RPMI7951 (cell line): ENCODE data around the gene PTCRA. TPM values are rescaled to one million over a fixed set of nuclear protein-coding genes. Genes with fewer than 3 reads are reported as not detected.
"Not testable (repeated sequence)": the region's sequence is repeated elsewhere in the genome, so short reads cannot be mapped to it uniquely, and the experiment has no call there.

Source experiments
- DNase-seq: peaks from one replicate; pipeline ENCODE4 v3.0.0-alpha.2; 2012; ENCODE audit warnings: low read depth
- total RNA-seq: library from RNA; depleted of rRNA; stranded (reverse); fragments of >200 nt; shearing (Covaris generic); gene quantifications from 2 replicates; pipeline ENCODE4 v1.2.3, GENCODE V29; 2014

The PTCRA gene
- total RNA-seq, 1 experiment from 2014 or later = not detected

DNA sequence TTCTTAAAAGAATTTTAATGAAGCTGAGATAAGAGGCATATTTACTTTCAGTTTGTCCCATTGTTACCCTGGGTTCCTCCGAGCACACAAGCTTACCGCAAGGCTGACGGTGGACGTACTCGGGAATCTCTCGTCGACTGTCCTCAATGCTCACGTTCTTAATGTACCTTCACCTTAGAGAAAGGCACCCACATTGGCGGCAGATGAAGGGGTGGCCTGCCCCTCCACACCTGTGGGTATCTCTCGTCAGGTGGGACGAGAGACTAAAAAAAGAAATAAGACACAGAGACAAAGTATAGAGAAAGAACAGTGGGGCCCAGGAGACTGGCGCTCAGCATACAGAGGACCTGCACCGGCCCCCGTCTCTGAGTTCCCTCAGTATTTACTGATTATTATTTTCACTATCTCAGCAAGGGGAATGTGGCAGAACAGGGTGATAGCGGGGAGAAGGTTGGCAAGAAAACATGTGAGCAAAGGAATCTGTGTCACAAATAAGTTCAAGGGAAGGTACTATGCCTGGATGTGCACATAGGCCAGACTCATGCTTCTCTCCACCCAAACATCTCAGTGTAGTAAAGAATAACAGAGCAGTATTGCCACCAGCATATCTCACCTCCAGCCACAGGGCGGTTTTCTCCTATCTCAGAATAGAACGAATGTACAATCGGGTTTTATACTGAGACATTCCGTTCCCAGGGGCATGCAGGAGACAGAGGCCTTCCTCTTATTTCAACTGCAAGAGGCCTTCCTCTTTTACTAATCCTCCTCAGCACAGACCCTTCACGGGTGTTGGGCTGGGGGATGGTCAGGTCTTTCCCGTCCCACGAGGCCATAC is 13.2 kb upstream of the PTCRA start:
- not testable (repeated sequence) for DNase-seq

DNA sequence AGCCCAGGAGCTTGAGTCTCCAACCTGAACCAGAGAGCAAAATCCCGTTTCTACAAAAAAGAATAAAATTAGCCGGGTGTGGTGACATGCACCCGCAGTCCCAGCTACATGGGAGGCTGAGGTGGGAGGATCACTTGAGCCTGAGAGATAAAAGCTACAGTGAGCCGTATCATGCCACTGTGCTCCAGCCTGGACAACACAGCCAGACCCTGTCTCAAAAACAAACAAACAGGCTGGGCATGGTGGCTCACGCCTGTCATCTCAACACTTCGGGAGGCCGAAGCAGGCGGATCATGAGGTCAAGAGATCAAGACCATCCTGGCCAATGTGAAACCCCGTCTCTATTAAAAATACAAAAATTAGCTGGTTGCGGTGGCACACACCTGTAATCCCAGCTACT is 11.4 kb upstream of the PTCRA start:
- DNase-seq = no peak

DNA sequence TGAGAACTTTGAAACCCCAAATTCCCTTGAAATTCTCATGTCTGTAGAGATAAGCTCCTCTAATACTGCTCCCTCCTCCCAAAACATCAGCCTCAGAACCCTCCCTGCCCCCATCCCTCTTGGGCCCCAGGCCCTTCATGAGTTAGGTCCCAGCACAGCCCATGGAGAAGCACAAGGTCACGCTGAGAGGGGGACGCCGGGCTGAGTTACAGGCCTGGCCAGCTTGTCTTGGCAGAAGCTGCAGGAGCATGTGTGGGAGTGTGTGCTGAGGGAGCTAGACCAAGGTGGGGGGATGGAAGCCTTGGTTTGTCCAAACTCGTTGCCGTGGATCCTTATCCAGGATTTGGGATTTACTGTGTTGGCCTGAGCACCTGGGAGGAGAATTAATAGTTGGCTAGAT is 8.5 kb upstream of the PTCRA start:
- no peak for DNase-seq

DNA sequence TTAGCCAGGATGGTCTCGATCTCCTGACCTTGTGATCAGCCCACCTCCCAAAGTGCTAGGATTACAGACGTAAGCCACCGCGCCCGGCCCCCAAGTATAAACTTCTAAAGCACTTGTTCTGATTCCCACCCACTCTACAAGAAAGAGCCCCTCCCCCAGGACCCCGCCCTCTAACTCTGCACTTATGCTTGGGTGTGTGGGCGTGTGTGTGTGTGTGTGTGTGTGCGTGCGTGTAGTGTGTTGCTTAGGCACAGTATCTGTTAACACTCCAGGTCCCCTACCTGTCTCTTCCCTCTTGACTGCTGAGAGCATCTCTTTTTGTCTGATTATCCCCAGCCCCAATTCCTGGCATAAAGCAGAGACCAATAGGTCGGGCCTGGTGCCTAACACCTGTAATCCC is 6.0 kb upstream of the PTCRA start:
- no peak for DNase-seq

DNA sequence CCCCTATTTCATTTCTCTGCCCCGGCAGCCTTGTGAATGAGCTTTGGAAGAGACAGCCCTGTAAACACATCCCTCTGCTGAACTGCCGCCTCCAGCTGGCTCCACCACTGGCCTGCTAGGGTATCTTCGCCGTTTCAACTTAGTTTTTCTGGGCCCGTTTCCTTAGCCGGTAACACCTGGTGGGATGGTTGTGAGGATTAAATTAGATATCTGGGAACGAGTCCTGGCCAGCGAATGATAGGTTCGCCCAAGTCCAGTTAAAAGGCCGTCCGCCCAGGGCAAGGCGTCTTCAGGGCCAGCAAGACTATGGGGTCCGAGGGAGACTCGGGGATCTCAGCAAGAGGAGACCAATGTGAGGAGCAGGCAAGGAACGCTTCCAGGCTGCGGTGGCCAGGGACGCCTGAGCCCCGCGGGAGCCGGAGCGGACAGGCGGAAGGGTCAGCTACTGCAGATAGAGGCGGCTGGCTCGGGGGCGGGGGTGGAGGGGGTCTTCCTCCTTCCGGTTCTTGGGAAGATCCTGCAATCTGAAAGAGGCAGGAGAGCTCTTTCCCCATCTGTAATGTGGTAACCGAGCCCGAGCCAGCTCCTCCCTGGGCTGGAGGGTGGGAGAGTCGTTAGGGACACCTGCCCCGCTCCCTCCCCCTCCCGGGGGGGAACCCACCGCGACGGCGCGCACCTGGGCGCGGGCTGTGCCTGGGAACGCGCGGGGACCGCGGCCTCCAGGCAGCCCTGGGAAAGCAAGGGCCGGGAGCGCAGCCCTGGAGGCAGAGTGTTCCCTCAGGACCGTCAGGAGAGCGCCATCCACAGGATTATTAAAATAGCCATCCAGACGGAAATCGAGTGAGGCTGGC is 4.5 kb upstream of the PTCRA start:
- no peak for DNase-seq

DNA sequence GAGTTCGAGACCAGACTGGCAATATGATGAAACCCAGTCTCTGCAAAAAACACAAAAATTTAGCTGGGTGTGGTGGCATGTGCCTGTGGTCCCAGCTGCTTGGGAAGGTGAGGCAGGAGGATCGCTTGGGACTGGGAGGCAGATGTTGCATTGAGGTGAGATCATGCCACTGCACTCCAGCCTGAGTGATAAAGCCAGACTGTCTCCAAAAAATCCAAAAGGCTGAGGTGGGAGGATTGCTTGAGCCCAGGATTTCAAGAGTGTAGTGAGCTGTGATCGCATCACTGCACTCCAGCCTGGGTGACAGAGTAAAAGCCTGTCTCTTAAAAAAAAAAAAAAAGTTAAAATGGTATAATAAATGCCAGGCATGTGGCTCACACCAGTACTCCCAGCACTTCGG is 1.3 kb upstream of the PTCRA start:
- DNase-seq = no peak

DNA sequence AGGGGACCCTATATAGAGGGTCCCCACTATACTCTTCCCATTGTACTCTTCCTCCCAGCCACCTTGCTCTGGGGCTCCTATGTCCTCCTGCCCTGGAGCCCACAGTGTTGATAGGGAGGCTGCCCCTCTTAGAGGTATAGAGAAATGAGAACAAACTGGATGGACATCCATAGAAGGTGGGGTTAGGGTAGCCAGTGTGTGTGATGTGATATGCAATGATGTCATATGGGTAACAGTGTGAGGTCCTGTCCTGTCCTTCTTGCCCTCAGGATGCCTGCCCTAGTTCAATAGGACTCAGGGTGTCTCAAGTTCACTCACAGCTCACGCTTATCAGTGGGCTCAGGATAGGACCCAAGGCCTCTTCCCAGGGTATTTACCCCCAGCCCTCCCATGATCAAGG is 435 bp downstream of the PTCRA start:
- DNase-seq = no peak

DNA sequence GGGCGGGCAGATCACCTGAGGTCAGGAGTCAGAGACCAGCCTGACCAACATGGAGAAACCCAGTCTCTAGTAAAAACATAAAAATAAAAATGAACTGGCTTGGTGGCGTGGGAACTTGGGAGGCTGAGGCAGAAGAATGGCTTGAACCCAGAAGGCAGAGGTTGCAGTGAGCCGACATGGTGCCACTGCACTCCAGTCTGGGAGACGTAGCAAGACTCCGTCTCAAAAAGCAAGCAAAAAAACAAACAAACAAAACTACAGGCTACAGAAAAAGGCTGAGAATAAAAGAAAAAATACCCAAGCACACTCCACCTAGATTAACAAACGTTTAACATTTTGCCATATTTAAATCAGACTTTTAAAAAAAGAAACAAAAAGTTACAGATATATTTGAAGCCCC is 5.9 kb downstream of the PTCRA start:
- DNase-seq = no peak

DNA sequence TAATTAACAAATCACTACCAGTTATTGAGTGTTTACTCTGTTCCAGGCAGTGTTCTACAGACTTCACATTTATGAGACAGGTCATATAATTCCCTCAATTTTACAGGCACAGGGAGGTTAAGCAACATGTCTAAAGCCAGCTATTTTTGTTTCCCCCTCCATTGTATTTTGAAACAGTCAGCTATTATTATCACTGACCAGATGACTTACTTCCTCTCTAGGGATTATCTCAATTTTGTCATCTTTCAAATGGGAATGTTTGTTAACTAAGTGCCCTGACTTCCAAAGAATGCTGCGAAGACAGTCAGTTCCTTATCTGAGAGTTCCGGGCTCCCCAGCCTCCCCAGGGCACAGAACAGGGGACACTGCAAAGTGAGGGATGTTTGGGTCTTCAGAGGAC is 7.8 kb downstream of the PTCRA start:
- DNase-seq = peak; percentile 8

DNA sequence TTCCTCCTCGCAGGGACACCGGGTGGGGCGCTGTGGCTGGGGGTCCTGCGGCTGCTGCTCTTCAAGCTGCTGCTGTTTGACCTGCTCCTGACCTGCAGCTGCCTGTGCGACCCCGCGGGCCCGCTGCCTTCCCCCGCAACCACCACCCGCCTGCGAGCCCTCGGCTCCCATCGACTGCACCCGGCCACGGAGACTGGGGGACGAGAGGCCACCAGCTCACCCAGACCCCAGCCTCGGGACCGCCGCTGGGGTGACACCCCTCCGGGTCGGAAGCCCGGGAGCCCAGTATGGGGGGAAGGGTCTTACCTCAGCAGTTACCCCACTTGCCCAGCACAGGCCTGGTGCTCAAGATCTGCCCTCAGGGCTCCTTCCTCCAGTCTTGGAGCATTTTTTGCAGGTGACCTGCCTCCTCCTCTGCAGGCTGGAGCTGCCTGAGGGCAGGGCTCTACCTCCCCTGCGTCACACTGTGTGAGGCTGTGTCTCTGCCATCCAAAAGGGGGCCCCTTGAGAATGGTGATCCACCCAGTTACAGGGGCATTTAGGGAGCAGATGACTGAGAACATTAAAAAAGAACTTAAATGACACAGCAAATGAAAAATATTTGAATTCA is 9.5 kb downstream of the PTCRA start:
- no peak for DNase-seq

DNA sequence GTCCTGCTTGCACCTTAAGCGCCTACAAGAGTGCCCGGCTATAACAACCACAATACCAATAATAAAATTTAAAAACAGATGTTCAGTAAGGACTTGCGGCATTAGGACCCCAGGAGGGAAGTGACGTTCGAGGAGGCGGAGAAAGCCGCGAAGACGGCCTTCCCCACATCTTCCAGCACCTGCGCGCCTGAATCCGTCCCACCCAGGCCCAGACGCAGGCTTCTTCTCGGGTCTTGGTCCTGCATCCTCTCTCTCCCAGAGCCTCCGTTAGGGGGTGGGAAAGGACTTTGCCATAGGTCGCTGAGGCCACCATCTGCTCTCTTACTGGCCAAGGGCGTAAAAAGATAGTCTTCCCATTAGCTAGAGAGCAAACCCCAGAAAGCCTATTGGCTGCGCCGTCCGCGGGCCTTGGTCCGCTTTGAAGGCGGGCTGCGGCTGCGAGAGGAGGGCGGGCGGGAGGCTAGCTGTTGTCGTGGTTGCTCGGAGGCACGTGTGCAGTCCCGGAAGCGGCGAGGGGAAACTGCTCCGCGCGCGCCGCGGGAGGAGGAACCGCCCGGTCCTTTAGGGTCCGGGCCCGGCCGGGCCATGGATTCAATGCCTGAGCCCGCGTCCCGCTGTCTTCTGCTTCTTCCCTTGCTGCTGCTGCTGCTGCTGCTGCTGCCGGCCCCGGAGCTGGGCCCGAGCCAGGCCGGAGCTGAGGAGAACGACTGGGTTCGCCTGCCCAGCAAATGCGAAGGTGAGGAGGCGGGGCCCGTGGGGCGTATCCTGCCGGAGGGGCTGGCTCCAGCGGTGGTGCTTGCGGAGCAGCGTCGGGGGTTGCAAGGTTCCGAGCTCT is 13.3 kb downstream of the PTCRA start, which contains the start of gene CNPY3:
CNPY3 (plus strand) TSS at position 495 of the 835 bp plus-strand sequence; CDS start at position 586, 91 bp downstream.
- peak; percentile 99 for DNase-seq

DNA sequence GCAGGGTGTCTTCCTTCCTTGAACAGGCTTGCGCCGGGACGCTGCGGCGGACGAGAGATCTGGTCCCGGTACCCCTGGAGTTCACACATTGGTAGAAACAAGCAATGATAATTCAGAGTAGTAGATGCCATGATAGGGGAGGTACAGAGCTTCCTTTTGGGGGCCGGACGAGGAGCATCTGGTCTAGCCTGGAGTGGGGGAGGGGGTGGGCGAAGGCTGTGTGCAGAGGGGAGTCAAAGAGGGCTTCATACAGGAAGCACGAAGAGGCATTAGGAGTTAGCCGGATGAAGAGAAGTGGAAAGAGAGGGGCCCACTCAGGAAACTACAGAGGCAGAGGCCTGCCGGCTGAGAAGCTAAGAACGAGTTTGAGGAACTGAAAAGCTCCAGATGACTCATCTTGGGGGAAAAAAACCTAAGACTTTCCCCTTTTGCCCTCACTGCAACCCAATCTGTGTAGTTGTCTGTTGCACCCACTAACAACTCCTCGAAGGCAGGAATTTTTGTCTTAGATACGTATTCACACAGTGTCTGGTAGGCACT is 14.0 kb downstream of the PTCRA start:
- peak; percentile 75 for DNase-seq

DNA sequence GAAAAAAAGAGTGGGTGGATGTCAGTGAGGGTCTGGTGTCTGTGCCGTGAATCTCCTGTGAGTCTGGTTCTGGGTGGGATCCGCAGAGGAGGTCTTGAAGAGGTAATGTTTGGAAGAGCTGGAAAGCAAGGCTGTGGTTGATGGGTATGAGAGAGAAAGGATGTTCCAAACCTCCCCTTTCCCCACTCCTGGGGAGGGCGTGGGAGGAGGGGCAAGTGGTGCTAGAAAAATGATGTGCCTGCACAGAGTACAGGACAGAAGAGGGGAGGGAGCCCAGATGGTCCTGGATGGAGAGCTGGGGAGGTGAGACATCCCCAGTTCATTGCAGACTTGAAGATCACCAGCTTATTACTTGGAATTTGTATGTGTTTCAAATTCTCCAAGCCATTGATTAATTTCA is 16.6 kb downstream of the PTCRA start:
- no peak for DNase-seq

DNA sequence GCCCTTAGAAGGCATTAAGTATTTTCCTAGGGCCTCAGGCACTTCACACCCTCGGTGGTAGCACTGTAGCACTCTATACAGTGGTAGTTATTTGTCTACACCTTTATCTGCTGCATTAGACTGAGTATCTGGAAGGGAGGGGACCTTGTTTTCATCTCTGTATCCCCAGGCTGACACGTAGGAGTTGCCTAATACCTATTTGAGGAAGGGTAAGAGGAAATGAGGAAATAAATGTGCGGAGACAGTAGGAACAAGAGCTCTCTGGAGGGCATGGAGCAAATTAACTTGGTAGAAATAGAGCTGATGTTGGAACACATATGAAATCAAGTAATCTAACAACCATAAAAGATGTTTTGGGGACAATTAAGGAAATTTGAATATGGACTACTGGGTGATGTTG is 17.4 kb downstream of the PTCRA start:
- no peak for DNase-seq

DNA sequence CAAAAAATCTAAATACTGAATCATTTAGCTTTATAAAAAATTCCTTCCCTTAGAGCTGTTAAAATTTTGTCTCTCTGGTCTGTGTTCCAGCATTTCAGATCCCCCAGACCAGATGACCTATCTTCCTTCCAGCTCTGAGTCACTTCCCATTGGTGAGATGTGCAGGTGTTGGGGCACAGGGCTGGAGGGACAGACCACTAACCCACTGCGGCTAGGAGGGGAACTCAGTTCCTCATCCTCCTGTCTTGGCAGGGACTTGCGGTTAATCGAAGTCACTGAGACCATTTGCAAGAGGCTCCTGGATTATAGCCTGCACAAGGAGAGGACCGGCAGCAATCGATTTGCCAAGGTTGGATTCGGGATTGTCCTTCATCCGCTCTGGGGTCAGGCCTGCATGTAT is 19.5 kb downstream of the PTCRA start:
- DNase-seq = no peak

DNA sequence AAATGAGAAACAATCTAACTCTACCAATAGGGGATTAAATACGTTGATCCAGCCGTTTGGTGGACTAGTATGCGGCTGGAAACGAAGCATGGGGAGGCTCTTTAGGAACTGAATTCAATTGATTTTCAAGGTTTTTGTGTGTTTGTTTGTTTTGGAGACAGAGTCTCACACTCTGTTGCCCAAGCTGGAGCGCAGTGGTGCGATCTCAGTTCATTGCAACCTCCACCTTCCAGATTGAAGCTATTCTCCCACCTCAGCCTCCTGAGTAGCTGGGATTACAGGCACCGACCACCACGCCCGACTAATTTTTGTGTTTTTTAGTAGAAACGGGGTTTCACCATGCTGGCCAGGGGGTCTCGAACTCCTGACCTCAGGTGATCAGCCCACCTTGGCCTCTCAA is 20.5 kb downstream of the PTCRA start:
- no peak for DNase-seq

DNA sequence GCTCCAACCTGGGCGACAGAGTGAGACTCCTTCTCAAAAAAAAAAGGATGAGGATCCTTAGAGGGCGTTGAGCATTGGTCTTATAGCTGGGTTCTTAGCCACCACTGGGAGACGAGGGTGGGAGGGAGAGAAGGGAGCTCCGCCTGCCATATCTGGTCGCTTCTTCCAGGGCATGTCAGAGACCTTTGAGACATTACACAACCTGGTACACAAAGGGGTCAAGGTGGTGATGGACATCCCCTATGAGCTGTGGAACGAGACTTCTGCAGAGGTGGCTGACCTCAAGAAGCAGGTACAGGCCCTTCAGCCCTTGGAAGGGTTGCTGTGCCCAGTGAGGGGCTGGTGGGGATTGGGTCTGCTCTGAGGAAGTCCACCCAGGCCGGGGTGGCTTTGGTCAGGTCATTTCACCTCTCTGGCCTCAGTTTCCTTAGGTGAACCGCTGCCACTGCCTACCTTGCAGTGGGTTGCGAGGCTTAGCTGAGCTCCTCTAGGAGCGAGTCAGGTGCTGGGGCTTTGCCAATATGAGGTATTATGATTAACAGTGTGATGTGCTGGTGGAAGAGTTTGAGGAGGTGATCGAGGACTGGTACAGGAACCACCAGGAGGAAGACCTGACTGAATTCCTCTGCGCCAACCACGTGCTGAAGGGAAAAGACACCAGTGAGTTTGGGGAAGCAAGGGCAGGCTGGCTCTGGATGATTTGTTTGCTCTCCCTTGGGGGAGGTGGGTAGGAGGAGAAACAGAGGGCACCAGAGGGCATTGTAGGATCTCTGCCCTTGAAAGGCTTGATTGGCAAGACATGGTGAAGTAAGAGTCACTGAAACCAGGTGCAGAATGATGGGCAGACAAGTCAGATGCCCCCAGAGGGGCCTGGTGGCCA is 21.9 kb downstream of the PTCRA start:
- DNase-seq = no peak

DNA sequence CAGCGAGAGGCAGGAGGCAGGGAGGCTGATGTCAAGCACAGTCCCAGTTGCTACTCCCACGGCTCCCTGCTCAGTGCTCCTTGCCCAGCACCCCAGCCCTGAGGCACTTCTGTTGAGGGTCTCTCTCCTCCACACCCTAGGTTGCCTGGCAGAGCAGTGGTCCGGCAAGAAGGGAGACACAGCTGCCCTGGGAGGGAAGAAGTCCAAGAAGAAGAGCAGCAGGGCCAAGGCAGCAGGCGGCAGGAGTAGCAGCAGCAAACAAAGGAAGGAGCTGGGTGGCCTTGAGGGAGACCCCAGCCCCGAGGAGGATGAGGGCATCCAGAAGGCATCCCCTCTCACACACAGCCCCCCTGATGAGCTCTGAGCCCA is 22.6 kb downstream of the PTCRA start:
- DNase-seq = no peak

DNA sequence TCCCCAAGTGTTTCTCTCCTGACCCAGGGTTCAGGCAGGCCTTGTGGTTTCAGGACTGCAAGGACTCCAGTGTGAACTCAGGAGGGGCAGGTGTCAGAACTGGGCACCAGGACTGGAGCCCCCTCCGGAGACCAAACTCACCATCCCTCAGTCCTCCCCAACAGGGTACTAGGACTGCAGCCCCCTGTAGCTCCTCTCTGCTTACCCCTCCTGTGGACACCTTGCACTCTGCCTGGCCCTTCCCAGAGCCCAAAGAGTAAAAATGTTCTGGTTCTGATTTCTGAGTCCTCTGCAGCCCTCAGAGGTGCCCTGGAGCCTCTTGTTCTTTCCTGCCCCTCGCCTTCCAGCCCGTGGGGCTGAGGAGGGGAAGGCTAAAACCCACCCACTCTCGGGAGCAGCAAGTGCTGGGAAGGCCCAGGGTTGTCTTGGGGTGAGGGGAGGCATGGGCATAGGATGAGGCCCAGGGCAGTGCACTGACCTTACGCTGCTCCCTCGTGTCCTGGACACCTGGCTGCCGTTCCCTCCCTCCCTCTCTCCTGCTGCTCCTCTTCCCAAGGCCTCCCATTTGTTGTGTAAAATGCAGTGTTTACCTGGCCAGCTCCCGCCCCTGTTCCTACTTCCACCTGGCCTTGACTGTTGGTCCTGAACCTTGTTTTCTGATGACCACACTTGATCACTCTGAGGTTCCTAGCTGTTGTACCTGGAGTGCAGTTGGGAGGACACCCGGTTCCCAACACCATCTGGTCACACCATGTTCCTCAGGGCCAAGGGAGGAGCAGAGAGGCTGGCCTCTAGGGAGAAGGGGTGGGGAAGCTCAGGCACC is 23.3 kb downstream of the PTCRA start:
- DNase-seq = no peak

DNA sequence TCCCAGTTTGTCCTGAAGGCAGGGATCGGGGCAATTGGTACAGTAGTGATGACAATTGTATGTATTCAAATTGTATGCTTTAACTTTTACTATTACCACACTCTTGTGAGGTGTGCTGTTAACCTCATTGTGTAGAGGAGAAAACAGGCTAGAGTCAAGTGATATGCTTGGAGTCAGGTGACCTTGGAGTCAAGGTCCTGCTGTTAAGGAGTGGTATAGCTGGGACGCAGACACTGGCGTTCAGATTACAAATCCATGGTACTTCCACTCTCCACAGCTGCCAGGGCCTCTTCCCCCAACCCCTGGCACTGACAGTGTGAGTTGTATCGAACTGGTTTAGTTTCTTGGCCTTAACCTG is 23.9 kb downstream of the PTCRA start:
- DNase-seq = no peak
